ENCODE data around the gene ACP6. TPM values are rescaled to one million over a fixed set of nuclear protein-coding genes. Genes with fewer than 3 reads are reported as not detected.

Gene ACP6
- 2.1 TPM for total RNA-seq (2013)
- 1 to 10 TPM; 2.0 to 4.1 (median 2.1) TPM for polyA plus RNA-seq
- 0.28 and 2.1 TPM in 2 replicates for polyA minus RNA-seq
- total RNA-seq, result 0.08 to 6.8 (median 1.3) reads per million in 11 experiments

- peak within 1 kb of the TSS; percentile 97 for H3K4me2 ChIP-seq (replicated peaks; ENCODE audit: extremely low read depth, low read length, poor library complexity, severe bottlenecking)
- Mint-ChIP-seq H3K27ac (peak within 1 kb of the TSS in 4 of 7 donors; percentile 19 to 65 (median 38)), H3K4me1 (peaks cover 14% of the 10 kb centered on the region), H3K9me3 (no peaks in the 10 kb centered on the region), H3K4me3 (peak within 1 kb of the TSS; percentile 94 to 99), H3K27me3 (ENCODE audit: low read depth in 3 of 3) (peaks cover 0 to 6% (median 6%) of the 10 kb centered on the region in 3 donors), H3K36me3 (no peaks in the 10 kb centered on the region)
- no peaks in the 10 kb centered on the region for H3K36me3 ChIP-seq (replicated peaks in 1 of 2; ENCODE audit: control insufficient read depth in 1 of 2, insufficient read depth in 2 of 2, low read length in 2 of 2)
- H3K27me3 ChIP-seq (ENCODE audit: control insufficient read depth in 2 of 2, insufficient read depth in 2 of 2, low read length in 2 of 2), result no peaks in the 10 kb centered on the region
- H3K79me2 ChIP-seq (ENCODE audit: insufficient read depth, low read length), result no peaks in the 10 kb centered on the region
- peak within 1 kb of the TSS; percentile 67 for H3K9ac ChIP-seq (ENCODE audit: insufficient read depth, low read length, poor library complexity, severe bottlenecking)
- TF ChIP-seq, protein P1, sequence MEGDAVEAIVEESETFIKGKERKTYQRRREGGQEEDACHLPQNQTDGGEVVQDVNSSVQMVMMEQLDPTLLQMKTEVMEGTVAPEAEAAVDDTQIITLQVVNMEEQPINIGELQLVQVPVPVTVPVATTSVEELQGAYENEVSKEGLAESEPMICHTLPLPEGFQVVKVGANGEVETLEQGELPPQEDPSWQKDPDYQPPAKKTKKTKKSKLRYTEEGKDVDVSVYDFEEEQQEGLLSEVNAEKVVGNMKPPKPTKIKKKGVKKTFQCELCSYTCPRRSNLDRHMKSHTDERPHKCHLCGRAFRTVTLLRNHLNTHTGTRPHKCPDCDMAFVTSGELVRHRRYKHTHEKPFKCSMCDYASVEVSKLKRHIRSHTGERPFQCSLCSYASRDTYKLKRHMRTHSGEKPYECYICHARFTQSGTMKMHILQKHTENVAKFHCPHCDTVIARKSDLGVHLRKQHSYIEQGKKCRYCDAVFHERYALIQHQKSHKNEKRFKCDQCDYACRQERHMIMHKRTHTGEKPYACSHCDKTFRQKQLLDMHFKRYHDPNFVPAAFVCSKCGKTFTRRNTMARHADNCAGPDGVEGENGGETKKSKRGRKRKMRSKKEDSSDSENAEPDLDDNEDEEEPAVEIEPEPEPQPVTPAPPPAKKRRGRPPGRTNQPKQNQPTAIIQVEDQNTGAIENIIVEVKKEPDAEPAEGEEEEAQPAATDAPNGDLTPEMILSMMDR (IDR thresholded peaks at IDR 0.05), result no peak
- intact Hi-C loops (cut with micrococcal nuclease), result no loop called here
- peak; percentile 72 to 85 (median 73) for DNase-seq
- peak within 1 kb of the TSS in 1 of 2 donors; percentile 5 for H3K27ac ChIP-seq (ENCODE audit: low read depth in 1 of 2, low read length in 2 of 2)
- WGBS (ENCODE audit: insufficient coverage), result under 1% methylated on average over 26 of the region's 36 CpGs
- H2AFZ ChIP-seq (ENCODE audit: insufficient read depth, low read depth, low read length, poor library complexity, severe bottlenecking), result peak within 1 kb of the TSS; percentile 98
- H3K4me3 ChIP-seq (replicated peaks in 1 of 3; ENCODE audit: low read depth in 2 of 3, low read length in 3 of 3), result peak within 1 kb of the TSS; percentile 60 to 90 (median 72)
- H4K20me1 ChIP-seq (ENCODE audit: insufficient read depth, low read length), result no peaks in the 10 kb centered on the region
- no peaks in the 10 kb centered on the region for H3K9me3 ChIP-seq (replicated peaks in 1 of 2; ENCODE audit: control insufficient read depth in 1 of 2, insufficient read depth in 1 of 2, low read length in 2 of 2)
- H3K4me1 ChIP-seq (ENCODE audit: control insufficient read depth in 1 of 2, insufficient read depth in 2 of 2, low read length in 2 of 2), result peaks cover 11 to 16% of the 10 kb centered on the region in 2 donors
Measured at GRCh38 chr1:147670319-147671001, at the start of gene ACP6. Gene ACP6, minus strand, starts transcription at chr1:147670524. Its CDS starts 476 bp downstream, at chr1:147670048.

DNA sequence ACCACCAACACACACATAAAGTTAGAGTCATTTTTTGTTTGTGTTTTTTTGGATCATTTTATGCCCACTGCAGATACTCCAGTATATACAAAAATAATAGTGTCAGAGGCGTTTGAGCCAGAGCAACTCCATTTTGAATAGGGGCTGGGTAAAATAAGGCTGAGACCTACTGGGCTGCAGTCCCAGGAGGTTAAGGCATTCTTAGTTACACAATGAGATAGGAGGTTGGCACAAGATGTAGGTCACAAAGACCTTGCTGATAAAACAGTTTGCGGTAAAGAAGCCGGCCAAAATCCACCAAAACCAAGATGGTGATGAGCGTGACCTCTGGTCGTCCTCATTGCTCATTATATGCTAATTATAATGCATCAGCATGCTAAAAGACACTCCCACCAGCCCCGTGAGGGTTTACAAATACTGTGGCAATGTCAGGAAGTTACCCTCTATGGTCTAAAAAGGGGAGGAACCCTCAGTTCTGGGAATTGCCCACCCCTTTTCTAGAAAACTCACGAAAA lies 49.4 kb upstream of the ACP6 start:
- Histone ChIP-seq H3K4me2 (replicated peaks; ENCODE audit: extremely low read depth, low read length, poor library complexity, severe bottlenecking) (no peak overlapping the region), H3K36me3 (replicated peaks in 1 of 2; ENCODE audit: control insufficient read depth in 1 of 2, insufficient read depth in 2 of 2, low read length in 2 of 2) (no peaks in the 10 kb centered on the region), H3K27me3 (ENCODE audit: control insufficient read depth in 2 of 2, insufficient read depth in 2 of 2, low read length in 2 of 2) (peaks cover 0 to 2% of the 10 kb centered on the region in 2 donors), H2AFZ (ENCODE audit: insufficient read depth, low read depth, low read length, poor library complexity, severe bottlenecking) (no peak overlapping the region), H3K27ac (ENCODE audit: low read depth in 1 of 2, low read length in 2 of 2) (no peak overlapping the region), H3K4me1 (ENCODE audit: control insufficient read depth in 1 of 2, insufficient read depth in 2 of 2, low read length in 2 of 2) (peaks cover 4 to 13% of the 10 kb centered on the region in 2 donors), H3K79me2 (ENCODE audit: insufficient read depth, low read length) (no peaks in the 10 kb centered on the region), H3K9me3 (replicated peaks in 1 of 2; ENCODE audit: control insufficient read depth in 1 of 2, insufficient read depth in 1 of 2, low read length in 2 of 2) (no peaks in the 10 kb centered on the region), H4K20me1 (ENCODE audit: insufficient read depth, low read length) (no peaks in the 10 kb centered on the region), H3K4me3 (replicated peaks in 1 of 3; ENCODE audit: low read depth in 2 of 3, low read length in 3 of 3) (no peak overlapping the region), H3K9ac (ENCODE audit: insufficient read depth, low read length, poor library complexity, severe bottlenecking) (no peak overlapping the region)
- TF ChIP-seq, protein P1 (IDR thresholded peaks at IDR 0.05), result no peak
- no peak for DNase-seq
- WGBS (ENCODE audit: insufficient coverage), result no CpG with 5 or more reads among the region's 7 CpGs
- peaks cover 11% of the 10 kb centered on the region for H3K4me1 Mint-ChIP-seq
- peaks cover 0 to 9% (median 2%) of the 10 kb centered on the region in 3 donors for H3K27me3 Mint-ChIP-seq (ENCODE audit: low read depth in 3 of 3)
- peak overlapping the region in 1 of 7 donors; percentile 57 for H3K27ac Mint-ChIP-seq
- intact Hi-C loops (cut with micrococcal nuclease), result no loop called here
- H3K36me3 Mint-ChIP-seq, result no peaks in the 10 kb centered on the region
- H3K4me3 Mint-ChIP-seq, result no peak overlapping the region
- peaks cover 0 to 2% (median 0%) of the 10 kb centered on the region in 7 donors for H3K9me3 Mint-ChIP-seq
